H1 (cell line): ENCODE measurements around the gene CCDC117. TPM values are rescaled to one million over a fixed set of nuclear protein-coding genes. Genes with fewer than 3 reads are reported as not detected.
A peak's percentile ranks its signal among the peaks of the same experiment; 100 is the strongest.

Source experiments
- CTCF ChIA-PET: fragments of 300-600 bp; sonication (Branson Sonifier 250); formaldehyde crosslinking; loops from one replicate; lab custom pipeline; 2021; ENCODE audit not compliant: partially characterized antibody; lab: Charles Lee
- POLR2A ChIA-PET: fragments of 300-600 bp; sonication (Branson Sonifier 250); formaldehyde crosslinking; loops from one replicate; lab custom pipeline; 2021; ENCODE audit warnings: inconsistent platforms; ENCODE audit not compliant: partially characterized antibody; lab: Charles Lee
- DNase-seq, 2 experiments: peaks; one replicate each; pipeline versions ENCODE4 v3.0.0 to v3.0.0-alpha.2; 2010 to 2022; ENCODE audit warnings: low spot score in 2 of 2, low read depth in 1 of 2, mixed read lengths in 1 of 2
- FAIRE-seq: peaks from 2 replicates; lab custom pipeline; 2011; peaks lifted over from hg19 to GRCh38; lab: Jason Lieb, UNC
- H2AFZ ChIP-seq: 2 replicates; pipeline ENCODE4 v1.8.1; 2012; ENCODE audit warnings: low read length, inconsistent platforms
- H2AK5ac ChIP-seq: 2 replicates; pipeline ENCODE4 v1.6.1; 2013; ENCODE audit warnings: low read depth, low read length
- H2BK120ac ChIP-seq: replicated peaks from 2 replicates; pipeline ENCODE3; 2013; ENCODE audit warnings: low read depth, low read length, inconsistent platforms
- H2BK12ac ChIP-seq: 2 replicates; pipeline ENCODE4 v1.6.1; 2013; ENCODE audit warnings: low read depth, low read length
- H2BK15ac ChIP-seq: 2 replicates; pipeline ENCODE4 v1.6.1; 2013; ENCODE audit warnings: low read length
- H2BK20ac ChIP-seq: 2 replicates; pipeline ENCODE4 v1.6.1; 2013; ENCODE audit warnings: low read length
- H2BK5ac ChIP-seq: 2 replicates; pipeline ENCODE4 v1.6.1; 2013; ENCODE audit warnings: low read depth, low read length
- H3K14ac ChIP-seq: 2 replicates; pipeline ENCODE4 v1.6.1; 2013; ENCODE audit warnings: inconsistent platforms; ENCODE audit not compliant: insufficient read length
- H3K18ac ChIP-seq: 2 replicates; pipeline ENCODE4 v1.6.1; 2013; ENCODE audit warnings: low read length; ENCODE audit errors: extremely low read depth
- H3K23ac ChIP-seq: 2 replicates; pipeline ENCODE4 v1.6.1; 2013; ENCODE audit warnings: inconsistent platforms; ENCODE audit not compliant: insufficient read length
- H3K23me2 ChIP-seq: 2 replicates; pipeline ENCODE4 v1.6.1; 2013; ENCODE audit warnings: low read depth, low read length
- H3K27ac ChIP-seq: 2 replicates; pipeline ENCODE4 v1.6.1; 2011; ENCODE audit warnings: low read depth, low read length, inconsistent platforms
- H3K27me3 ChIP-seq, 4 experiments: replicated peaks in 1 of 4; 1 replicate in 1 of 4; 2 replicates in 3 of 4; pipeline versions ENCODE4 v1.6.1 to v1.8.1; 2011 to 2013; ENCODE audit warnings: low read length in 3 of 4, mild to moderate bottlenecking in 3 of 4, inconsistent platforms in 2 of 4, mixed read lengths in 2 of 4, moderate library complexity in 1 of 4; ENCODE audit not compliant: control insufficient read depth in 3 of 4, insufficient read depth in 3 of 4; ENCODE audit errors: extremely low read depth in 1 of 4
- H3K36me3 ChIP-seq, 4 experiments: 2 replicates each; pipeline versions ENCODE4 v1.6.1 to v1.8.1; 2011 to 2013; ENCODE audit warnings: mild to moderate bottlenecking in 4 of 4, low read length in 3 of 4, moderate library complexity in 2 of 4, control low read depth in 1 of 4, inconsistent platforms in 1 of 4; ENCODE audit not compliant: insufficient read depth in 4 of 4, control insufficient read depth in 2 of 4
- H3K4ac ChIP-seq: replicated peaks from 2 replicates; pipeline ENCODE3; 2013; ENCODE audit warnings: low read length, low read depth, mixed read lengths, inconsistent platforms; ENCODE audit not compliant: insufficient read length
- H3K4me1 ChIP-seq, 4 experiments: replicated peaks in 1 of 4; 1 replicate in 1 of 4; 2 replicates in 3 of 4; pipeline versions ENCODE4 v1.6.1 to v1.8.1; 2011 to 2013; ENCODE audit warnings: low read length in 3 of 4, inconsistent platforms in 2 of 4, mixed read lengths in 1 of 4; ENCODE audit not compliant: insufficient read depth in 4 of 4, control insufficient read depth in 3 of 4
- H3K4me2 ChIP-seq, 2 experiments: 2 replicates each; pipeline versions ENCODE4 v1.6.1 to v1.8.1; 2011 to 2013; ENCODE audit warnings: low read depth in 2 of 2, low read length in 2 of 2, control low read depth in 1 of 2, inconsistent platforms in 1 of 2, mild to moderate bottlenecking in 1 of 2; ENCODE audit not compliant: insufficient read depth in 1 of 2
- H3K4me3 ChIP-seq, 4 experiments: fragments of 200-600, 300-600 bp in 1 of 4; sonication (generic), shearing (Covaris generic), sonication (Bioruptor Twin) in 1 of 4; 2 replicates each; pipeline versions ENCODE4 v1.5.1 to v1.8.1; 2011 to 2016; ENCODE audit warnings: low read length in 4 of 4, low read depth in 3 of 4, control low read depth in 2 of 4, inconsistent platforms in 2 of 4, mild to moderate bottlenecking in 2 of 4, mixed read lengths in 1 of 4, moderate library complexity in 1 of 4; ENCODE audit not compliant: insufficient read depth in 2 of 4; ENCODE audit errors: extremely low read depth in 1 of 4
- H3K56ac ChIP-seq: replicated peaks from 2 replicates; pipeline ENCODE3; 2013; ENCODE audit warnings: low read depth, mild to moderate bottlenecking, mixed read lengths, low read length, inconsistent platforms; ENCODE audit not compliant: insufficient read length
- H3K79me1 ChIP-seq: 2 replicates; pipeline ENCODE4 v1.6.1; 2013; ENCODE audit warnings: low read depth, low read length, control low read depth
- H3K79me2 ChIP-seq, 2 experiments: 2 replicates each; pipeline versions ENCODE4 v1.6.1 to v1.8.1; 2012 to 2013; ENCODE audit warnings: low read length in 2 of 2, mild to moderate bottlenecking in 2 of 2, inconsistent platforms in 1 of 2; ENCODE audit not compliant: insufficient read depth in 2 of 2, control insufficient read depth in 1 of 2
- H3K9ac ChIP-seq, 4 experiments: replicated peaks in 1 of 4; 1 replicate in 1 of 4; 2 replicates in 3 of 4; pipeline versions ENCODE4 v1.6.1 to v1.8.1; 2011 to 2013; ENCODE audit warnings: low read depth in 3 of 4, low read length in 3 of 4, control low read depth in 2 of 4, mild to moderate bottlenecking in 2 of 4, moderate library complexity in 2 of 4, inconsistent platforms in 1 of 4; ENCODE audit errors: extremely low read depth in 1 of 4
- H3K9me3 ChIP-seq, 2 experiments: 2 replicates each; pipeline versions ENCODE4 v1.6.1 to v1.8.1; 2012 to 2013; ENCODE audit warnings: mild to moderate bottlenecking in 2 of 2, moderate library complexity in 2 of 2, control low read depth in 1 of 2, inconsistent platforms in 1 of 2, low read depth in 1 of 2, low read length in 1 of 2, mixed read lengths in 1 of 2; ENCODE audit not compliant: insufficient read depth in 2 of 2
- H4K20me1 ChIP-seq, 2 experiments: replicated peaks in 1 of 2; 2 replicates each; pipeline versions ENCODE3 to v1.8.1; 2011 to 2013; ENCODE audit warnings: inconsistent platforms in 2 of 2, low read length in 2 of 2, mild to moderate bottlenecking in 1 of 2; ENCODE audit not compliant: insufficient read depth in 2 of 2, control insufficient read depth in 1 of 2
- H4K5ac ChIP-seq: 2 replicates; pipeline ENCODE4 v1.6.1; 2013; ENCODE audit warnings: low read length, low read depth, mixed read lengths, inconsistent platforms; ENCODE audit not compliant: insufficient read length
- H4K8ac ChIP-seq: 2 replicates; pipeline ENCODE4 v1.8.0; 2013; ENCODE audit warnings: mild to moderate bottlenecking, moderate library complexity, low read length, inconsistent platforms; ENCODE audit not compliant: insufficient read depth; ENCODE audit errors: extremely low read depth
- H4K91ac ChIP-seq: replicated peaks from 2 replicates; pipeline ENCODE3; 2013; ENCODE audit warnings: low read length, mixed read lengths, inconsistent platforms; ENCODE audit not compliant: insufficient read length
- E2F6 ChIP-seq: IDR thresholded peaks from 2 replicates; pipeline ENCODE4 v1.6.1; 2012; ENCODE audit warnings: inconsistent platforms
- GABPA ChIP-seq: IDR thresholded peaks from 2 replicates; pipeline ENCODE4 v1.6.1; 2011; ENCODE audit warnings: mild to moderate bottlenecking, low read length, moderate library complexity, borderline replicate concordance; ENCODE audit not compliant: insufficient read depth
- HDAC2 ChIP-seq, 2 experiments: fragments of 300-600 bp in 1 of 2; sonication (generic) in 1 of 2; IDR thresholded peaks; 2 replicates each; pipeline ENCODE4 v1.6.1; 2011 to 2012; ENCODE audit warnings: low read depth in 2 of 2, low read length in 2 of 2, mild to moderate bottlenecking in 2 of 2, moderate library complexity in 2 of 2, borderline replicate concordance in 1 of 2, inconsistent platforms in 1 of 2
- KDM1A ChIP-seq: fragments of 200-600, 300-600 bp; sonication (generic); IDR thresholded peaks from 2 replicates; pipeline ENCODE4 v1.7.1; 2016; ENCODE audit warnings: mild to moderate bottlenecking, low read length, borderline replicate concordance
- POLR2AphosphoS5 ChIP-seq: IDR thresholded peaks from 2 replicates; pipeline ENCODE4 v1.6.1; 2011; ENCODE audit warnings: low read depth, low read length
- RXRA ChIP-seq: IDR thresholded peaks from 2 replicates; pipeline ENCODE4 v1.6.1; 2011; ENCODE audit warnings: low read depth, mild to moderate bottlenecking, low read length, moderate library complexity; ENCODE audit not compliant: insufficient read depth
- SIN3A ChIP-seq, 2 experiments: IDR thresholded peaks in 1 of 2; conservative IDR thresholded peaks in 1 of 2; 2 replicates each; pipeline ENCODE4 v1.6.1; 2011 to 2012; ENCODE audit warnings: low read length in 2 of 2, improper control_type of control experiment in 1 of 2, low read depth in 1 of 2, mild to moderate bottlenecking in 1 of 2
- SUZ12 ChIP-seq: fragments of 200-600 bp; sonication (generic); IDR thresholded peaks from 2 replicates; pipeline ENCODE4 v1.6.1; 2012; ENCODE audit warnings: mild to moderate bottlenecking, inconsistent platforms, low read length, moderate library complexity, mixed read lengths
- TAF1 ChIP-seq: IDR thresholded peaks from 2 replicates; pipeline ENCODE4 v1.6.1; 2011; ENCODE audit warnings: mild to moderate bottlenecking, low read depth, low read length
- USF2 ChIP-seq: IDR thresholded peaks from 2 replicates; pipeline ENCODE4 v1.6.1; 2011; ENCODE audit warnings: low read length, improper control_type of control experiment
- WGBS, 2 experiments: shearing (Covaris generic) in 1 of 2; methylation state at CpG; one replicate each; pipeline versions ENCODE4 v1.1.6 to v1.1.7; 2013 to 2015; ENCODE audit warnings: low lambda C conversion rate in 2 of 2, mixed read lengths in 2 of 2, inconsistent platforms in 1 of 2, low coverage in 1 of 2, missing lambda C conversion rate in 1 of 2; ENCODE audit not compliant: insufficient replicate concordance in 2 of 2, insufficient coverage in 1 of 2, insufficient read length in 1 of 2; ENCODE audit errors: extremely low coverage in 1 of 2, missing lambda C conversion rate in 1 of 2; 5-methylcytosine and 5-hydroxymethylcytosine counted together
- polyA plus RNA-seq, 7 experiments: library from polyadenylated mRNA; depleted of rRNA in 3 of 7; stranded (reverse) in 5 of 7; unstranded in 2 of 7; fragments of >200 nt in 5 of 7; fragments of 200-250 nt in 2 of 7; gene quantifications; 1 replicate in 5 of 7; 2 replicates in 1 of 7; 4 replicates in 1 of 7; pipeline versions ENCODE4 v1.2.1 to v1.2.3, GENCODE V29; 2011 to 2013; ENCODE audit warnings: missing spikeins in 2 of 7, mixed read lengths in 2 of 7
- total RNA-seq: library from RNA; stranded (reverse); fragmentation: NEBNext Ultra II Directional; extraction: Animal tissue kit (Norgen Biotek cat#: 25700); gene quantifications from 2 replicates; pipeline ENCODE4 v1.2.1, GENCODE V29; 2021

Gene CCDC117
- total and polyA plus RNA-seq, 2 of the 8 experiments (the other 6 are each of a cell fraction or from before 2014, with no cell fraction given) = 9.1 to 43.1 TPM

GRCh38 chr22:28773461-28773867, 969 bp downstream of the CCDC117 start:
- H3K9ac ChIP-seq = peak overlapping the region; percentile 58 to 91 (median 70)
- H3K23ac ChIP-seq = no peak overlapping the region
- peak overlapping the region; percentile 88 to 97 for H3K4me2 ChIP-seq
- no peak overlapping the region for H3K56ac ChIP-seq
- no peak overlapping the region for H2BK5ac ChIP-seq
- H3K27ac ChIP-seq = no peak overlapping the region
- H4K5ac ChIP-seq = no peak overlapping the region
- H3K18ac ChIP-seq = no peak overlapping the region; the same call in 1 of the 2 replicates
- H2BK20ac ChIP-seq = no peak overlapping the region
- peaks cover 0 to 29% (median 1%) of the 10 kb centered on the region in 4 experiments; a peak in 3 of 8 replicates for H3K36me3 ChIP-seq
- no peak overlapping the region for H2BK120ac ChIP-seq
- H3K27me3 ChIP-seq = no peaks in the 10 kb centered on the region
- peak overlapping the region; percentile 71 to 77 (median 73) for H3K4me3 ChIP-seq
- peaks cover 4% of the 10 kb centered on the region for H3K23me2 ChIP-seq
- no peak overlapping the region for H2AFZ ChIP-seq
- CTCF ChIA-PET = interaction anchor here (0.6 to 1.5 kb wide), 5 partner anchors 11 to 335 kb away, joined by 3 to 6 read pairs (median 3); no protein-coding TSS in a partner anchor
- FAIRE-seq (no peak), DNase-seq (no peak)
- H4K91ac ChIP-seq = no peak overlapping the region
- peaks cover 0 to 2% of the 10 kb centered on the region in 2 experiments for H4K20me1 ChIP-seq
- WGBS, 2 experiments = 35% methylated on average over 10 of the region's 10 CpGs; no CpG with 5 or more reads in 1 of the 2 experiments
- H4K8ac ChIP-seq = no peak overlapping the region
- no peak overlapping the region for H2AK5ac ChIP-seq
- H3K14ac ChIP-seq = no peak overlapping the region
- no peak overlapping the region for H2BK15ac ChIP-seq
- peaks cover 0 to 3% (median 0%) of the 10 kb centered on the region in 4 experiments; a peak in 2 of 7 replicates for H3K4me1 ChIP-seq
- H3K9me3 ChIP-seq = no peaks in the 10 kb centered on the region
- peaks cover 0 to 31% of the 10 kb centered on the region in 2 experiments; a peak in 2 of 4 replicates for H3K79me2 ChIP-seq
- peak overlapping the region; percentile 2 for H3K4ac ChIP-seq
- no peak overlapping the region for H2BK12ac ChIP-seq
- peaks cover 3% of the 10 kb centered on the region; the same call in 1 of the 2 replicates for H3K79me1 ChIP-seq
- POLR2A ChIA-PET = interaction anchor here (0.6 to 5.5 kb wide), 6 partner anchors 12 to 94 kb away, joined by 3 to 31 read pairs (median 4); partner anchors contain the start of genes CHEK2, HSCB, TTC28 and XBP1
- TF ChIP-seq GABPA (no peak), SUZ12 (no peak), USF2 (no peak), POLR2AphosphoS5 (no peak), RXRA (no peak), KDM1A (no peak), SIN3A (conservative IDR thresholded peaks at IDR 0.05 in 1 of 2, IDR thresholded peaks at IDR 0.05 in 1 of 2; ENCODE audit: low read depth in 1 of 2, low read length in 2 of 2) (no peak), HDAC2 (IDR thresholded peaks at IDR 0.05; ENCODE audit: borderline replicate concordance in 1 of 2, low read depth in 2 of 2, low read length in 2 of 2) (no peak), TAF1 (no peak), E2F6 (no peak)
